ENCODE measurements around the gene SETMAR.
"Not testable (repeated sequence)": the region's sequence is repeated elsewhere in the genome, so short reads cannot be mapped to it uniquely, and the experiment has no call there.

SETMAR gene

GRCh38 chr3:4303187-4304123 is at the start of gene SETMAR:
TSS of gene SETMAR (plus strand) at chr3:4303369. CDS start at chr3:4303371, 2 bp downstream.
- H3K4me3 ChIP-seq (ENCODE audit: low read depth, low read length) = peak within 1 kb of the TSS; percentile 73
- peak; percentile 57 for DNase-seq (ENCODE audit: low read depth)

GRCh38 chr3:4261406-4261805 is 41.8 kb upstream of the SETMAR start:
- H3K4me3 ChIP-seq (ENCODE audit: low read depth, low read length) = no peak overlapping the region
- DNase-seq (ENCODE audit: low read depth) = no peak

- DNase-seq (ENCODE audit: low read depth) = no peak
Measured at GRCh38 chr3:4264040-4264439, 39.1 kb upstream of the SETMAR start.

GRCh38 chr3:4270720-4271119 is 32.4 kb upstream of the SETMAR start:
- DNase-seq (ENCODE audit: low read depth) = no peak
- no peak overlapping the region for H3K4me3 ChIP-seq (ENCODE audit: low read depth, low read length)

More at GRCh38 chr3:4264040-4264439, 39.1 kb upstream of the SETMAR start:
- no peak overlapping the region for H3K4me3 ChIP-seq (ENCODE audit: low read depth, low read length)

- H3K4me3 ChIP-seq (ENCODE audit: low read depth, low read length) = no peak overlapping the region
- peak; percentile 2 for DNase-seq (ENCODE audit: low read depth)
Measured at GRCh38 chr3:4271834-4272233, 31.3 kb upstream of the SETMAR start.

- DNase-seq (ENCODE audit: low read depth) = no peak
- no peak overlapping the region for H3K4me3 ChIP-seq (ENCODE audit: low read depth, low read length)
Measured at GRCh38 chr3:4279516-4280105, 23.6 kb upstream of the SETMAR start.

GRCh38 chr3:4281991-4282390 is 21.2 kb upstream of the SETMAR start:
- no peak overlapping the region for H3K4me3 ChIP-seq (ENCODE audit: low read depth, low read length)
- DNase-seq (ENCODE audit: low read depth) = no peak

- no peak for DNase-seq (ENCODE audit: low read depth)
- no peak overlapping the region for H3K4me3 ChIP-seq (ENCODE audit: low read depth, low read length)
Measured at GRCh38 chr3:4284865-4285264, 18.3 kb upstream of the SETMAR start.

- DNase-seq (ENCODE audit: low read depth) = no peak
- H3K4me3 ChIP-seq (ENCODE audit: low read depth, low read length) = no peak overlapping the region
Measured at GRCh38 chr3:4289044-4289443, 14.1 kb upstream of the SETMAR start.

- no peak overlapping the region for H3K4me3 ChIP-seq (ENCODE audit: low read depth, low read length)
- no peak for DNase-seq (ENCODE audit: low read depth)
Measured at GRCh38 chr3:4290272-4290893, 12.8 kb upstream of the SETMAR start.

- H3K4me3 ChIP-seq (ENCODE audit: low read depth, low read length) = no peak overlapping the region
- DNase-seq (ENCODE audit: low read depth) = no peak
Measured at GRCh38 chr3:4292301-4292700, 10.9 kb upstream of the SETMAR start.

- no peak overlapping the region for H3K4me3 ChIP-seq (ENCODE audit: low read depth, low read length)
- DNase-seq (ENCODE audit: low read depth) = no peak
Measured at GRCh38 chr3:4294616-4295327, 8.4 kb upstream of the SETMAR start.

- not testable (repeated sequence) for H3K4me3 ChIP-seq (ENCODE audit: low read depth, low read length); DNase-seq (ENCODE audit: low read depth)
Measured at GRCh38 chr3:4296454-4296853, 6.7 kb upstream of the SETMAR start.

GRCh38 chr3:4297486-4297885 is 5.7 kb upstream of the SETMAR start:
- no peak for DNase-seq (ENCODE audit: low read depth)

GRCh38 chr3:4302747-4303146 is 422 bp upstream of the SETMAR start:
- no peak for DNase-seq (ENCODE audit: low read depth)

More at GRCh38 chr3:4297486-4297885, 5.7 kb upstream of the SETMAR start:
- H3K4me3 ChIP-seq (ENCODE audit: low read depth, low read length) = no peak overlapping the region

GRCh38 chr3:4305210-4305609 is 2.0 kb downstream of the SETMAR start:
- DNase-seq (ENCODE audit: low read depth); H3K4me3 ChIP-seq (ENCODE audit: low read depth, low read length): not testable (repeated sequence)

More at GRCh38 chr3:4302747-4303146, 422 bp upstream of the SETMAR start:
- peak overlapping the region; percentile 73 for H3K4me3 ChIP-seq (ENCODE audit: low read depth, low read length)

GRCh38 chr3:4306091-4306490 is 2.9 kb downstream of the SETMAR start:
- no peak overlapping the region for H3K4me3 ChIP-seq (ENCODE audit: low read depth, low read length)
- no peak for DNase-seq (ENCODE audit: low read depth)

- H3K4me3 ChIP-seq (ENCODE audit: low read depth, low read length) = no peak overlapping the region
- no peak for DNase-seq (ENCODE audit: low read depth)
Measured at GRCh38 chr3:4306860-4307259, 3.7 kb downstream of the SETMAR start.

GRCh38 chr3:4309491-4310128 is 6.4 kb downstream of the SETMAR start:
- no peak overlapping the region for H3K4me3 ChIP-seq (ENCODE audit: low read depth, low read length)
- DNase-seq (ENCODE audit: low read depth) = no peak

All from skeletal muscle cell (primary cell).